LNCaP clone FGC (cell line): ENCODE data around the gene KCNK7.

Source experiments
- DNase-seq: peaks from one replicate; pipeline ENCODE4 v3.0.0-alpha.2; 2011; ENCODE audit warnings: low read depth
- H3K4me3 ChIP-seq: 2 replicates; pipeline ENCODE4 v1.5.1; 2011; ENCODE audit warnings: mild to moderate bottlenecking, low read depth, low read length, control low read depth
- CTCF ChIP-seq: IDR thresholded peaks from 2 replicates; pipeline ENCODE4 v1.5.1; 2012; ENCODE audit warnings: mild to moderate bottlenecking; ENCODE audit not compliant: control insufficient read depth, insufficient read depth; ENCODE audit errors: extremely low read depth

KCNK7 gene

GRCh38 chr11:65578667-65579066 is 16.9 kb downstream of the KCNK7 start:
- no peak overlapping the region for H3K4me3 ChIP-seq
- no peak for DNase-seq
- TF ChIP-seq CTCF: no peak

GRCh38 chr11:65578134-65578533 is 17.5 kb downstream of the KCNK7 start:
- DNase-seq: no peak
- H3K4me3 ChIP-seq: no peak overlapping the region
- TF ChIP-seq CTCF: no peak

GRCh38 chr11:65577756-65578109 is 17.9 kb downstream of the KCNK7 start:
- no peak for TF ChIP-seq CTCF
- no peak overlapping the region for H3K4me3 ChIP-seq
- no peak for DNase-seq

- TF ChIP-seq CTCF: no peak
- no peak overlapping the region for H3K4me3 ChIP-seq
- DNase-seq: no peak
Measured at GRCh38 chr11:65576867-65577755, 18.5 kb downstream of the KCNK7 start.

- peak overlapping the region; percentile 49 for H3K4me3 ChIP-seq
- DNase-seq: no peak
- TF ChIP-seq CTCF: no peak
Measured at GRCh38 chr11:65576232-65576866, 19.3 kb downstream of the KCNK7 start.

- DNase-seq: no peak
- no peak for TF ChIP-seq CTCF
- H3K4me3 ChIP-seq: peak within 1 kb of the TSS; percentile 57
Measured at GRCh38 chr11:65575568-65576231, 19.9 kb downstream of the KCNK7 start, which contains the start of gene EHBP1L1. Gene EHBP1L1, plus strand, starts transcription at chr11:65576053. Its CDS starts 250 bp downstream, at chr11:65576303.
